ENCODE results near the gene SLC35B2.

Gene SLC35B2

DNA sequence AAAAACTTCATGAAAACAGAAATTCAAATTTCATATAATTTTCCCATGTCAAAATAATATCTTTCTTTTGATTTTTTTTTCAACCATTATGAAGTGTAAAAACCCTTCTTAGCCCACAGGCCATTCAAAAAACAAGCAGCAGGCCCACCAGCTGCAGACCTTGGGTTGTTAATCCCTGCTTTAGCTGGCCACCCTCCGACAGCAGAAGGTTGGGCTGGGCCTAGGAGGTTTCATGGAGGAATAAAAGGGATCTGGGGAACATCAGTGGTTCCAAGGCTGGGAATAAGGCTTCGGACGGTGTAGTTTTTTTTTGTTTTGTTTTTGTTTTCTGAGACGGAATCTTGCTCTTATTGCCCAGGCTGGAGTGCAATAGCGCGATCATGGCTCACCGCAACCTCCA, 14.0 kb downstream of the SLC35B2 start:
- no CpG with 5 or more reads among the region's 7 CpGs for WGBS, 2 donors (ENCODE audit: extremely low coverage in 2 of 2, insufficient read length in 2 of 2, insufficient replicate concordance in 1 of 2)
- H4K8ac ChIP-seq (ENCODE audit: low read depth, low read length): no peak overlapping the region
- no peak for DNase-seq (ENCODE audit: low spot score)
- H3K27ac ChIP-seq (replicated peaks; ENCODE audit: low read length): no peak overlapping the region
- no peak overlapping the region for H3K14ac ChIP-seq (ENCODE audit: low read length)
- no peak overlapping the region for H2AK5ac ChIP-seq (ENCODE audit: low read depth, low read length)
- H4K91ac ChIP-seq (ENCODE audit: low read depth, low read length, poor library complexity): no peak overlapping the region
- H3K79me1 ChIP-seq (ENCODE audit: low read depth, low read length): no peaks in the 10 kb centered on the region
- no peaks in the 10 kb centered on the region for H3K27me3 ChIP-seq (ENCODE audit: control insufficient read depth in 3 of 3, insufficient read depth in 3 of 3, low read depth in 1 of 3, low read length in 3 of 3)
- H3K4me2 ChIP-seq (ENCODE audit: insufficient read depth, low read length, poor library complexity, severe bottlenecking): no peak overlapping the region
- no peak overlapping the region for H2AFZ ChIP-seq (ENCODE audit: low read length)
- H2BK15ac ChIP-seq (ENCODE audit: low read length): no peak overlapping the region
- peaks cover 13% of the 10 kb centered on the region in 2 donors for H3K4me1 ChIP-seq (ENCODE audit: control insufficient read depth in 2 of 2, insufficient read depth in 1 of 2, low read depth in 1 of 2, low read length in 2 of 2)
- H3K4ac ChIP-seq (ENCODE audit: low read length): no peak overlapping the region
- no peaks in the 10 kb centered on the region for H3K9me3 ChIP-seq (replicated peaks in 1 of 2; ENCODE audit: control insufficient read depth in 2 of 2, insufficient read depth in 1 of 2, low read depth in 1 of 2, low read length in 2 of 2)
- H2BK12ac ChIP-seq (ENCODE audit: low read length): no peak overlapping the region
- H3K36me3 ChIP-seq (replicated peaks in 1 of 2; ENCODE audit: control insufficient read depth in 2 of 2, insufficient read depth in 2 of 2, low read length in 2 of 2): peaks cover 2 to 5% of the 10 kb centered on the region in 2 donors
- H2BK120ac ChIP-seq (ENCODE audit: low read depth, low read length): no peak overlapping the region
- no peak overlapping the region for H2BK5ac ChIP-seq (ENCODE audit: low read length)
- H3K23ac ChIP-seq (ENCODE audit: low read depth, low read length, poor library complexity): no peak overlapping the region
- no peak overlapping the region for H3K18ac ChIP-seq (ENCODE audit: low read length)
- no peak overlapping the region for H3K9ac ChIP-seq (ENCODE audit: low read depth, low read length, poor library complexity)
- no peak overlapping the region for H3K4me3 ChIP-seq (ENCODE audit: low read length in 2 of 2)

DNA sequence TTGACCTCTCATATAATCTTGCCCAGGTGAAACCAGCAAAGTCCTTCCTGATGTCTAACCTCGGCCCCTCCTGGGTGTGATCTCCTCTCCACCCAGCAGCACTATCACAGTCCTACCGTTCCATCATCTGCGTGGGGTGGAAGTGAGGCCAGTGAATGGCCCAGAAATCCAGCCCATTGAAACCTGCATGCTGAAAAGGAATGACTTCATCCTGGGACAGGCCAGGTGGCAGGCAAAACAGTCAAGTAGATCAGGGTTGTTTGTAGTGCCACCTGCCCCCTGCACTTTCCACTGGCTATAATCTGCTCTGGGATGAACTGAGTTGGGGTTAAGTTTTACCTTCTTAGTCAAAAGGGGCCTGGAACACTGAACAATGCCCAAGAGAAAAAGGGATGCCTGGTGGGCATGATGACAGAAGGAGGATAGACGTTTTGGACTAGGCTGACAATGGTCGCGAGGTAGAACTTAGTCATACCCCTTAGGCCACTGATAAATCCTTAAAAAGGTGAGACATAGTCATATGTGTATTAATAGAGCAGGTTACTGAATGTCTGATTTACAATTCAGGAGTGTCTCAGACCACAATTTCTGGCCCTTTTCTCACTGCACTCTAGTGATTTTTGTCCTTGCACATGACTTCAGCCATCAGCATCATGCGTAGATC, 18.5 kb downstream of the SLC35B2 start:
- Histone ChIP-seq H2AFZ (ENCODE audit: low read length) (no peak overlapping the region), H3K27me3 (ENCODE audit: control insufficient read depth in 3 of 3, insufficient read depth in 3 of 3, low read depth in 1 of 3, low read length in 3 of 3) (no peaks in the 10 kb centered on the region), H2BK15ac (ENCODE audit: low read length) (no peak overlapping the region), H3K79me1 (ENCODE audit: low read depth, low read length) (no peaks in the 10 kb centered on the region), H3K18ac (ENCODE audit: low read length) (no peak overlapping the region), H3K4me3 (ENCODE audit: low read length in 2 of 2) (no peak overlapping the region), H2BK5ac (ENCODE audit: low read length) (no peak overlapping the region), H3K9ac (ENCODE audit: low read depth, low read length, poor library complexity) (no peak overlapping the region), H3K9me3 (replicated peaks in 1 of 2; ENCODE audit: control insufficient read depth in 2 of 2, insufficient read depth in 1 of 2, low read depth in 1 of 2, low read length in 2 of 2) (no peaks in the 10 kb centered on the region), H3K4ac (ENCODE audit: low read length) (no peak overlapping the region), H3K27ac (replicated peaks; ENCODE audit: low read length) (no peak overlapping the region), H3K4me1 (ENCODE audit: control insufficient read depth in 2 of 2, insufficient read depth in 1 of 2, low read depth in 1 of 2, low read length in 2 of 2) (peaks cover 7 to 14% of the 10 kb centered on the region in 2 donors), H2BK120ac (ENCODE audit: low read depth, low read length) (no peak overlapping the region), H4K8ac (ENCODE audit: low read depth, low read length) (no peak overlapping the region), H4K91ac (ENCODE audit: low read depth, low read length, poor library complexity) (no peak overlapping the region), H2BK12ac (ENCODE audit: low read length) (peak overlapping the region; percentile 11), H3K36me3 (replicated peaks in 1 of 2; ENCODE audit: control insufficient read depth in 2 of 2, insufficient read depth in 2 of 2, low read length in 2 of 2) (peaks cover 2 to 17% of the 10 kb centered on the region in 2 donors), H2AK5ac (ENCODE audit: low read depth, low read length) (no peak overlapping the region), H3K4me2 (ENCODE audit: insufficient read depth, low read length, poor library complexity, severe bottlenecking) (no peak overlapping the region), H3K23ac (ENCODE audit: low read depth, low read length, poor library complexity) (no peak overlapping the region), H3K14ac (ENCODE audit: low read length) (no peak overlapping the region)
- WGBS, 2 donors (ENCODE audit: extremely low coverage in 2 of 2, insufficient read length in 2 of 2, insufficient replicate concordance in 1 of 2): no CpG with 5 or more reads among the region's 7 CpGs
- no peak for DNase-seq (ENCODE audit: low spot score)

DNA sequence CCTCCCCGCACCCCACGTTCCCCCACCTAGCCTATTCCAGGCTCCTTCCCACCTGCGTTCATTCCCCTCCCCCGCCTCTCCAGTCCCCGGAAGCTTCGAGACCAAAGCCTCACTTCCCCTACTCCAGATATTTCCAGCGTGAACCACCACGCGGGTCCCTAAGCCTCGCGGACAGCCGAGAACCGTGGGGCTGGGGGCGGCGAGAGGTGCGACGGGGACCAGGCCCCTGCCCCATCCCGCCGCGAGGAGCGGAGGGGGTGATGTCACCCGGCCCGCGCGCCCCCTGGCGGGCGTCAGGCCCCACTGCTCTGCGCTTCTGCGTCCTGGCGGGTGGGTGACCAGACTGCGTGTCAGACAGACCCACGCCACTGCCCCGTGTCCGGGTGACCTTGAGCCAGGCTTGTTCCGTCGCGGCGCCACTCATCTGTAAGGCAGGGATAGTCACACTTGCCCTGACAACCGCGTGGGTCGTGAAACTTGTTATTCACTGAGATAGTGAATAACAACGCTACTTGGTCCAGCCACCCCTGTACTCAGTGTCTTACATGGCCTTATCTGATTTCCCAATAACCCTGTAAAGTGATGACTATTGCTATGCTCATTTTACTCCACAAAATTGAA, 19.4 kb downstream of the SLC35B2 start:
- Histone ChIP-seq H4K91ac (ENCODE audit: low read depth, low read length, poor library complexity) (no peak overlapping the region), H3K18ac (ENCODE audit: low read length) (peak overlapping the region; percentile 94), H2AK5ac (ENCODE audit: low read depth, low read length) (no peak overlapping the region), H3K9ac (ENCODE audit: low read depth, low read length, poor library complexity) (peak overlapping the region; percentile 80), H3K27ac (replicated peaks; ENCODE audit: low read length) (no peak overlapping the region), H2BK5ac (ENCODE audit: low read length) (peak overlapping the region; percentile 29), H3K36me3 (replicated peaks in 1 of 2; ENCODE audit: control insufficient read depth in 2 of 2, insufficient read depth in 2 of 2, low read length in 2 of 2) (peaks cover 9 to 26% of the 10 kb centered on the region in 2 donors), H3K4me2 (ENCODE audit: insufficient read depth, low read length, poor library complexity, severe bottlenecking) (peak overlapping the region; percentile 88), H3K4ac (ENCODE audit: low read length) (no peak overlapping the region), H2BK12ac (ENCODE audit: low read length) (no peak overlapping the region), H3K79me1 (ENCODE audit: low read depth, low read length) (no peaks in the 10 kb centered on the region), H3K23ac (ENCODE audit: low read depth, low read length, poor library complexity) (peak overlapping the region; percentile 44), H2AFZ (ENCODE audit: low read length) (peak overlapping the region; percentile 93), H3K9me3 (replicated peaks in 1 of 2; ENCODE audit: control insufficient read depth in 2 of 2, insufficient read depth in 1 of 2, low read depth in 1 of 2, low read length in 2 of 2) (no peaks in the 10 kb centered on the region), H2BK15ac (ENCODE audit: low read length) (no peak overlapping the region), H2BK120ac (ENCODE audit: low read depth, low read length) (peak overlapping the region; percentile 88), H4K8ac (ENCODE audit: low read depth, low read length) (no peak overlapping the region), H3K27me3 (ENCODE audit: control insufficient read depth in 3 of 3, insufficient read depth in 3 of 3, low read depth in 1 of 3, low read length in 3 of 3) (no peaks in the 10 kb centered on the region), H3K4me3 (ENCODE audit: low read length in 2 of 2) (peak overlapping the region; percentile 46 to 76), H3K14ac (ENCODE audit: low read length) (peak overlapping the region; percentile 15), H3K4me1 (ENCODE audit: control insufficient read depth in 2 of 2, insufficient read depth in 1 of 2, low read depth in 1 of 2, low read length in 2 of 2) (peaks cover 7 to 14% of the 10 kb centered on the region in 2 donors)
- WGBS, 2 donors (ENCODE audit: extremely low coverage in 2 of 2, insufficient read length in 2 of 2, insufficient replicate concordance in 1 of 2): no CpG with 5 or more reads among the region's 42 CpGs
- DNase-seq (ENCODE audit: low spot score): no peak

DNA sequence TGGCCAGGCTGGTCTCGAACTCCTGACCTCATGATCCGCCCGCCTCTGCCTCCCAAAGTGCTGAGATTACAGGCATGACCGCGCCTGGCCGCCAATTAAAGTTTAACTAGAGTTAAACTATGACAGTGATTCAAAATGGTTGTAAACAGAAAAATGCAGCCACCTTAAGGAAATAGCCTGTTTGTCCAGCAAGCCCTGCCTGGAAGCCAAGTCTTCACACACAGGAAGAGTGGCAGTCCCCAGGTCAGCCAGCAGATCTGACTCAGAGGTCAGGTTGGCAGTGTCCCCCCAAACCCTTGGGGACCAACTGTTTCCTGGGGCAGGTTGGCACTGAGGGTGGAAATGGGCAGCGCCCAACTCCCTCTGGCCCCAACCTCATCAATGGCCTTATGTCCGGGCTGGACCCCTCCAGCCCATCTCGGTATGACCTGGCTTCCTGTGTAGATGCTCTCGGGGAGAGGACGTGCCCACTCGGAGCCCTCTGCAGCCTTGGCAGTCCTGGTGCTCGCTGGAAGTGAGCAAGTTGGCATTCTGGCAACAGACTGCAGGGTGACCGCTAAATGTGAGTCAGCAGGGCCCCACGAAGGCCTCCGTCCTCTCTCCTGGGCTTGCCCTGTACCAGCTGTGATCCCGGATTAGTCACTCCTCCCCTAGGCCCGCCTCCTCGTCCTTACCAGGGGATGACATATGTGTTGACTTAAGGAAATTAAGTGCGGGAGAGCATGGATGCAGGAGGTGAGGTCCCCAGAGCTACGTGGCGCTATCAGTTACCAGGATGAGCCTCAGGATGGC, 20.1 kb downstream of the SLC35B2 start:
- Histone ChIP-seq H2BK12ac (ENCODE audit: low read length) (peak overlapping the region; percentile 58), H3K36me3 (replicated peaks in 1 of 2; ENCODE audit: control insufficient read depth in 2 of 2, insufficient read depth in 2 of 2, low read length in 2 of 2) (peaks cover 13 to 33% of the 10 kb centered on the region in 2 donors), H3K23ac (ENCODE audit: low read depth, low read length, poor library complexity) (peak overlapping the region; percentile 69), H2AFZ (ENCODE audit: low read length) (peak overlapping the region; percentile 93), H2BK120ac (ENCODE audit: low read depth, low read length) (peak overlapping the region; percentile 88), H3K27me3 (ENCODE audit: control insufficient read depth in 3 of 3, insufficient read depth in 3 of 3, low read depth in 1 of 3, low read length in 3 of 3) (no peaks in the 10 kb centered on the region), H3K4me3 (ENCODE audit: low read length in 2 of 2) (peak overlapping the region; percentile 46 to 76), H3K27ac (replicated peaks; ENCODE audit: low read length) (peak overlapping the region; percentile 26), H3K4me1 (ENCODE audit: control insufficient read depth in 2 of 2, insufficient read depth in 1 of 2, low read depth in 1 of 2, low read length in 2 of 2) (peaks cover 7 to 14% of the 10 kb centered on the region in 2 donors), H2BK5ac (ENCODE audit: low read length) (peak overlapping the region; percentile 29), H3K18ac (ENCODE audit: low read length) (peak overlapping the region; percentile 95), H3K79me1 (ENCODE audit: low read depth, low read length) (no peaks in the 10 kb centered on the region), H3K4ac (ENCODE audit: low read length) (no peak overlapping the region), H3K4me2 (ENCODE audit: insufficient read depth, low read length, poor library complexity, severe bottlenecking) (peak overlapping the region; percentile 88), H4K8ac (ENCODE audit: low read depth, low read length) (no peak overlapping the region), H2BK15ac (ENCODE audit: low read length) (no peak overlapping the region), H3K9ac (ENCODE audit: low read depth, low read length, poor library complexity) (peak overlapping the region; percentile 80), H2AK5ac (ENCODE audit: low read depth, low read length) (peak overlapping the region; percentile 88), H3K9me3 (replicated peaks in 1 of 2; ENCODE audit: control insufficient read depth in 2 of 2, insufficient read depth in 1 of 2, low read depth in 1 of 2, low read length in 2 of 2) (no peaks in the 10 kb centered on the region), H4K91ac (ENCODE audit: low read depth, low read length, poor library complexity) (no peak overlapping the region), H3K14ac (ENCODE audit: low read length) (peak overlapping the region; percentile 58)
- no CpG with 5 or more reads among the region's 22 CpGs for WGBS, 2 donors (ENCODE audit: extremely low coverage in 2 of 2, insufficient read length in 2 of 2, insufficient replicate concordance in 1 of 2)
- DNase-seq (ENCODE audit: low spot score): no peak
